NCI-H1092 (cell line): ENCODE measurements around the gene TRABD2B.

Source experiments
- DNase-seq: peaks from one replicate; lab custom pipeline; 2025; lab: John Stamatoyannopoulos, UW

TRABD2B gene

GRCh38 chr1:48021792-48022191 lies 24.6 kb upstream of the TRABD2B start:
- DNase-seq = no peak

- no peak for DNase-seq
Measured at GRCh38 chr1:48019714-48020315, 22.6 kb upstream of the TRABD2B start.

GRCh38 chr1:48018799-48019198 lies 21.6 kb upstream of the TRABD2B start:
- DNase-seq = no peak

- no peak for DNase-seq
Measured at GRCh38 chr1:48017716-48018115, 20.5 kb upstream of the TRABD2B start.

DNA sequence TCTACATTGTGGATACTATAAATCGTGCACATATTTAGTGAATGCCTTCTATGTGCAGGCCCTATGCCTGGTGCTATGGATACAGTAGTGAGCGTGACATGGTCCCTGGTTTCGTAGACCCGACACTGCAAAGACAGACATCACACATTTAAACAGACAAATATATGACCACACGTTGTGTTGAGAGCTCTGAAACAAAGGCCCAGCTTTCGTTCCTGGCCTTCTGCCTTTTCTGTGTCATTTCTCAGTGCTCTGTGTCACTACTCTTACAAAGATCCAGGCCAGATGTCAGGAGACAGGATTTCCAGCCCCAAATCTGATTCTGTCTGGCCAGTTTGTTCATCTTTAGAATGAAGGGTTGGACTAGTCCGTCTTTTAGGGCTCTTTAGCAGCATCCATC lies 19.3 kb upstream of the TRABD2B start:
- no peak for DNase-seq

DNA sequence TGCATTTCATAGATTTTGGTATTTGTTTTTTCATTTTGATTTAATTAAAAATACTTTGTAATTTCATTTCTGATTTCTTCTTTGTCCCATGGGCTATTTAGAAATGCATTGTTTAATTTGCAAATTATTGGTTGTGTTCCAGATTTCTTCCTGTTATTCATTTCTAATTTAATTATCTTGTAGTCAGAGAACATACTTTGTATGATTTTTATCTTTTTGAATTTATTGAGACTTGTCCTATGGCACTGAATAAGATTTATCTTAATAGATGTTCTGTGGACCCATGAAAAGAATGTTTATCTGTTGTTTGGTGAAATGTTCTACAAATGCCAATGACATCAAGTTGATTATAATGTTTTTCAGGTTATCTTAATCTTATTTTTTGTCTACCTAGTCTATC lies 16.1 kb upstream of the TRABD2B start:
- DNase-seq = no peak

DNA sequence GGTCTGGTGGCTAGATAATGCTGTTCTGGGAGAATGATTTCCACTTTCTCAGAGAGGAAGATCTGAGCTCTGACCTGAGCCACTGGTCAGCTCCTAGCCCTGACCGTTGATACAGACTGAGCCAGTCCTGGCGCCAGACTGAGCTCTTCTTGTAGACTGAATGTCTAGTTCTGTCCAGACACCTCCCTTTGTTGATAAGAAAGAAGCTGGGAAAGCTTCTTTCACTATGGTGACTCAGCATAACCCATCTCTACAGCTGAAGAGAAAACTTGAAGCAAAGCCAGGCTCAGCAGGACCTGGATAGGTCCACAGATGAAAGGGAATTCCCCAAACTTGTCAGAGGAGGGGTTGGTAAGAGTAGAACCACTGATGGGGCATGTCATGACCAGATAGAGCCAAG lies 9.9 kb upstream of the TRABD2B start:
- no peak for DNase-seq

DNA sequence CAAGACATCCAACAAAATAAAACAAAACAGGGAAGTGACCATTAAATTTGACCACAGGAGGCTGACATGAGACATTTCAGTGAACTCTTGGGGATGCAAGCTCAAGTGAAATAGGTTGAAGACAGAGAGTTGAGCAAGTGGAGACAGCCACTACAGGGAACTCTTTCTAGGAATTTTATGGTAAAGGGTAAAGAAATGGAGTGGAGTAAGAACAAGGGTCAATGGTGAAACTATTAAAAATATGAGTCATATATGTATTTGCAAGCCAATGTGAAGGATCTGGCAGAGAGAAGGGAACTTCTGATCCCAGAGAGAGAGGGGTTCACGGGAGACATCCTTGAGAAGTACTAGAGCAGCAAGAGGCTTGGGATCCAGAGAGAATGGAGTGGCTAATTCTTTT lies 9.1 kb upstream of the TRABD2B start:
- DNase-seq = no peak

DNA sequence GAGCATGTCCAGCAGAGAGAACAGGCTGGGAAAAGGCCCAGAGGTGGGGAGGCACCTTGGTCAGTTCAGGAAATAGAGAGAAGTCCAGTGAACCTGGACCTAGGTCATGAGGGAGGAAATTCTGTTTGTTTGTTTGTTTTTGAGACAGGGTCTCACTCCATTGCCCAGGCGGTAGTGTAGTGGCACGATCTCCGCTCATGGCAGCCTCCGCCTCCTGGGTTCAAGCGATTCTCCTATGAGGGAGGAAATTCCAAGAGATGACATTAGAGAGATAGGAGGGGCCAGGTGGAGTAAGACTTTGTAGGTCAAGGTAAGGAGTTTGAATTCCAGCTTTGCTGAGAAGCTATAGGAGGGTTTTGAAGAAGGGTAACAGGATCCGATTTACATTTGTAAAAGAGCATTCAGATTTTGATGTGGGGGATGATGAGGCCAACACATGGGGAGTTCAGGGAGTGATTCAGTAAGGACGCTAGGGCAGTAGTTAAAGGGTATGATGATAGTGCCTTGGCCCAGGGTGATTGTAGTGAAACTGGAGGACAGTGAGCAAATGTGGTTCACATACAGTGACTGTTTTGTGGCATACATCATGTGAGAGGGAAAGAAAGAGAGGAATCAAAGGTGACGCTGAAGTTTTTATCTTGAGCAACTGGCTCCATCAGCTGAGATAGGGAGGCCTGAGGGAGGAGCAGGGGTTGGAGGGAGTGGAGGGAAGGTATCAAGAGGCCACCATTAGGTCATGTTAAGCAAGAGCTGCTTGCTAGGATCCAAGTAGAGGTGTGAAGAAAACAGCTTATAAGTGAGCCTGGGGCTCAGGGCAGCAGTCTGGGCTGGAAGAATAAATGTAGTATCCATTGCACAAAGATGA lies 8.3 kb upstream of the TRABD2B start:
- no peak for DNase-seq

GRCh38 chr1:48003741-48004531 lies 6.8 kb upstream of the TRABD2B start:
- DNase-seq = peak; percentile 54

GRCh38 chr1:48002142-48002541 lies 5.0 kb upstream of the TRABD2B start:
- DNase-seq = no peak

GRCh38 chr1:48001696-48002095 lies 4.5 kb upstream of the TRABD2B start:
- no peak for DNase-seq

- no peak for DNase-seq
Measured at GRCh38 chr1:48000883-48001282, 3.7 kb upstream of the TRABD2B start.

DNA sequence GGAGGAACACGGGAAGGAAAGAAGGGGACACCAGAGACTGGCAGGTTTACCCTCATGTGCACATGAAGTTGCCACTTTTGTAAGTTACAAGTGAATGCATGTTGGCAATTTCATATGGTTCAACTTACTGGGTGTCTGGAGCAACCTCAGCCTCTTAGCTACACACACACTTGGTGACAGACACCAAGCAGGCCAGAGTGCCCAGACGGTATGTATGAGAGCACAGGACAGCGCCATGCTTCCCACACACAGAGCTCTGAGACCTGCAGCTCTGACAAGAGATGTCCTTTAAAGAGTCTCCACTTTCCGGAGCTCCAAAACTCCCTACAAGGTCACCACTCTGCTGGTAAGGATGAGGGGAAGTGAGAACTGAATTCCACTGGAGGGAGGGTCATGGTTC lies 1.9 kb upstream of the TRABD2B start:
- DNase-seq = no peak

DNA sequence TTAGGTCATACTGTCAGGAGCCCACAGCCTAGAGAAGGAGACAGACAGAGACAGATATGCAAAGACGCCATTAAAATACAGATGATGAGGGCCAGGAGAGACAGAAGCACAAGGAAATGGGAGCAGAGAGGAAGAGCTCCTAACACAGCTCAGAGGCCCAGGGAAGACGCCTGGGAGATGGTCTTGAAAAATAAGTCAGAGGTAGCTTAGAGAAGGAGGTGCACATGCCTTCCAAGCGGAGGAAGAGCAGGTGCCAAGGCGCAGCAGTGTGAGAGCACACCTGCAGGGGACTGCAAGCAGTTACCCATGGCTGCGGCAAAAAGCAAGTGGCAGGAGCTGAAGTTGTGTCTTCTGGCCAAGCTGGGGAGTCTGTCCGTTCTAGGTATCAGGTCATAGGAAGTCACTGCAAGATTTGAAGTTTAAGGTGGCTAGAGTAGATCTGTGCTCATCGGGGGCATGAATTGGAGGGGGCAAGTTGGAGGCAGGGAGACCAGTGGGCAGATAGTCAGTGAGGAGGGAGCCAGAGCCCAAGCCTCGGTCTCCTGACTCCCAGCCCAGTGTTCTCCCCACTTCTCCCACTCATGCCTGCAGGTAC lies 1.3 kb upstream of the TRABD2B start:
- DNase-seq = no peak

- DNase-seq = no peak
Measured at GRCh38 chr1:47996406-47997226, 569 bp downstream of the TRABD2B start.

DNA sequence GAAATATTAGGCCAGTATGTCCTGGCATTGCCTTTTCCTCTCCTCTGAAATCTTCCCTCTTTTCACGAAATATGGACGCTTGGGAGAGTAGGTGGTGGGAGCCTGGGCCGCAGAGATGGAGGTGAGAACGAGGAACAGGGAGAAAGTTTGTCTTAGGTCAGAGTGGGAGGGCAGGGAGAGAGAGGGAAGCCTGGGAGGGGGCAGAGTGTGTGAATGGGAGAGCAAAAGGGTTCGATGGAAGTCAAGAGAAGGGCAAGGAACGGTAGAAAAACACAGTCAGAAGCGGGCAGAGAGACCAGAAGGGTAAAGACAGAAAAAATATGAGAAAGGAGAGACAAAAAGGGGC lies 1.2 kb downstream of the TRABD2B start:
- no peak for DNase-seq

GRCh38 chr1:47995306-47996050 lies 1.7 kb downstream of the TRABD2B start:
- no peak for DNase-seq

DNA sequence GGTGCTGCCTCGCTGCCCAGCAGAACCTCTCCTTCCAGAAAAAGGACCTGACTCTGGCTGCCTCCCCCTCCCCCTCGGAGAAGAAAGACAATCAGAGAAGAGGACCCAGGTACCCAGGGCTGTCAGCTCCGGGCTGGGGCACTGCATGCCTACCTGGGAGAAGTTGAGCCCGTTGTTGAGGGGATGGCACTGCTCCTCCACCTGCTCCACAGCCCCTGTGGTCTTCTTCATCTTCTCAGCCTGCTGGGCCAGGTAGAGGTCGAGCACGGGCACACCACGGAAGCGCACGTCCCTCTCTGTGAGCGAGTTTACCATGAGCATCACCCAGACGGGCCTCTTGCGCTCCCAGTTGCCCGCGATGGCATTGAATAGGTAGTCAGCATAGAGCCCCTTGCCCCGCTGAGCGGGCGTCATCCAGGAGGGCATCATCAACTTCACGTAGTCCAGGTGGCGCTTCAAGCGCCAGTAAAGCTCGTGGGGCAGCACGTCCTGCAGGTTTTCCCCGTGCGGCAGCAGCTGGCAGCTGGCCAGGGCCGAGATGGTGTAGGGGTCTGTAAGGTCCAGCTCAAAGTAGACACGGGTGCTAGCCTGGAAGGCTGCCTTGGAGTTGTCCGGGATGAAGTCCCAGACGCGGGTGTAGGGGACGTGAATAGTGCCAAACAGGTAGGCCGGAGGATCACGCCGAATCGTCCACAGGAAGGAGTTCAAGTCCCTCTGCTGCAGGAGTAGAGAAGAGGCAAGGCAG lies 3.1 kb downstream of the TRABD2B start:
- DNase-seq = no peak

DNA sequence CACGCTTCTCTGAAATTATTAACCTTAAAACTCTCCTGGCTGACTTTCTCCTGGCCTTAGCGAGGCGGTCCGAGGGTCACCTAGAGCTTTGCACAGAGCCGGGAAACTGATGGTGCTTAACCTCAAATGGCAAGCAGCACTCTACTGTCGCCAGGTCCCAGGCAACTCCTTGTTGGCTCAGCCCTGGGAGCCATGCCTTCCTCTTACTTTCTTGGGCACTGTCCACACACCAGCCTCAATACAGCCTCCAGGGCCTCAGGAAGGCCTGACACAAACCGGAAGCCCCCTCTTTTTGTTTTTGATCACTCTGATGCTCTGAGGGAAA lies 3.8 kb downstream of the TRABD2B start:
- DNase-seq = no peak
